GM23338 (cell line): ENCODE data around the gene ATAD1. TPM values are rescaled to one million over a fixed set of nuclear protein-coding genes. Genes with fewer than 3 reads are reported as not detected.

Source experiments
- ATAC-seq: fragments of 200-7000 bp; cut with Tn5 transposase; 3 replicates; pipeline ENCODE4 v1.9.1; 2020
- DNase-seq: peaks from one replicate; pipeline ENCODE4 v3.0.0-alpha.2; 2015; ENCODE audit warnings: low spot score
- H2AFZ ChIP-seq: fragments of 200-600 bp; sonication (generic); 2 replicates; pipeline ENCODE4 v1.8.0; 2016; ENCODE audit warnings: antibody characterized with exemption, mild to moderate bottlenecking, moderate library complexity
- H3F3A ChIP-seq: fragments of 200-600 bp; sonication (generic); replicated peaks from 2 replicates; pipeline ENCODE4 v1.8.0; 2017; ENCODE audit warnings: antibody characterized with exemption, mixed run types, low read depth
- H3K27ac ChIP-seq: fragments of 200-600 bp; sonication (generic); 2 replicates; pipeline ENCODE4 v1.6.1; 2016; ENCODE audit warnings: low read depth
- H3K27me3 ChIP-seq: fragments of 200-600 bp; sonication (generic); 2 replicates; pipeline ENCODE4 v1.8.0; 2016; ENCODE audit warnings: mild to moderate bottlenecking, mixed run types, moderate library complexity; ENCODE audit not compliant: insufficient read depth
- H3K36me3 ChIP-seq: fragments of 200-600 bp; sonication (generic); 2 replicates; pipeline ENCODE4 v1.8.0; 2016; ENCODE audit warnings: mild to moderate bottlenecking; ENCODE audit not compliant: insufficient read depth
- H3K4me1 ChIP-seq: fragments of 200-600 bp; sonication (generic); 2 replicates; pipeline ENCODE4 v1.8.0; 2016; ENCODE audit warnings: mild to moderate bottlenecking, moderate library complexity; ENCODE audit not compliant: insufficient read depth
- H3K4me2 ChIP-seq: fragments of 200-600 bp; sonication (generic); 2 replicates; pipeline ENCODE4 v1.7.1; 2017; ENCODE audit warnings: mixed run types
- H3K4me3 ChIP-seq: fragments of 200-600 bp; sonication (generic); 2 replicates; pipeline ENCODE4 v1.6.1; 2016; ENCODE audit warnings: mixed run types
- H3K79me2 ChIP-seq: fragments of 200-600 bp; sonication (generic); replicated peaks from 2 replicates; pipeline ENCODE4 v1.8.0; 2017; ENCODE audit warnings: mild to moderate bottlenecking; ENCODE audit not compliant: insufficient read depth
- H3K9me2 ChIP-seq: fragments of 200-600 bp; sonication (generic); 2 replicates; pipeline ENCODE4 v1.8.0; 2017; ENCODE audit not compliant: insufficient read depth
- H4K20me1 ChIP-seq: fragments of 200-600 bp; sonication (generic); replicated peaks from 2 replicates; pipeline ENCODE4 v1.8.0; 2017; ENCODE audit warnings: mild to moderate bottlenecking; ENCODE audit not compliant: insufficient read depth
- H3K27ac Mint-ChIP-seq: 2 replicates; pipeline ENCODE4 v1.8.0; 2020; ENCODE audit warnings: inconsistent platforms, mild to moderate bottlenecking, moderate library complexity, mixed read lengths
- H3K27me3 Mint-ChIP-seq: 3 replicates; pipeline ENCODE4 v1.8.0; 2022; ENCODE audit warnings: low read depth, mild to moderate bottlenecking, moderate library complexity, mixed read lengths, inconsistent platforms; ENCODE audit not compliant: insufficient read depth, poor library complexity
- H3K36me3 Mint-ChIP-seq: 3 replicates; pipeline ENCODE4 v1.8.0; 2021; ENCODE audit warnings: low read depth, mild to moderate bottlenecking, inconsistent platforms, moderate library complexity, mixed read lengths
- H3K4me1 Mint-ChIP-seq: 3 replicates; pipeline ENCODE4 v1.8.0; 2020; ENCODE audit warnings: mild to moderate bottlenecking, inconsistent platforms, mixed read lengths
- H3K4me3 Mint-ChIP-seq: 3 replicates; pipeline ENCODE4 v1.8.0; 2021; ENCODE audit warnings: moderate library complexity, mild to moderate bottlenecking, inconsistent platforms, mixed read lengths
- H3K9me3 Mint-ChIP-seq: 3 replicates; pipeline ENCODE4 v1.8.0; 2020; ENCODE audit warnings: moderate library complexity, mild to moderate bottlenecking, inconsistent platforms, mixed read lengths
- CREB1 ChIP-seq: fragments of 250-450 bp; sonication (Bioruptor Pico); IDR thresholded peaks from 2 replicates; pipeline ENCODE4 v1.5.0; 2020; ENCODE audit warnings: low read depth, mild to moderate bottlenecking, moderate library complexity
- CTCF ChIP-seq, 2 experiments: fragments of 200-600 bp in 1 of 2; sonication (generic) in 1 of 2; conservative IDR thresholded peaks; 2 replicates each; pipeline versions ENCODE4 v1.5.1 to v1.6.1; 2016 to 2017; ENCODE audit warnings: antibody characterized with exemption in 2 of 2, low read depth in 2 of 2, mild to moderate bottlenecking in 2 of 2, moderate library complexity in 1 of 2
- ETS1 ChIP-seq: IDR thresholded peaks from 2 replicates; pipeline ENCODE4 v1.6.1; 2016; ENCODE audit warnings: antibody characterized with exemption
- EZH2 ChIP-seq: fragments of 200-600 bp; sonication (generic); IDR thresholded peaks from one replicate; pipeline ENCODE4 v1.8.0; 2017; ENCODE audit warnings: antibody characterized with exemption, mild to moderate bottlenecking, low read depth; ENCODE audit not compliant: unreplicated experiment
- EZH2phosphoT487 ChIP-seq: fragments of 200-600 bp; sonication (generic); IDR thresholded peaks from one replicate; pipeline ENCODE4 v1.8.1; 2018; ENCODE audit warnings: antibody characterized with exemption; ENCODE audit not compliant: unreplicated experiment
- NANOG ChIP-seq: IDR thresholded peaks from 2 replicates; pipeline ENCODE4 v1.6.1; 2016; ENCODE audit warnings: antibody characterized with exemption, borderline replicate concordance
- POLR2AphosphoS5 ChIP-seq: IDR thresholded peaks from 2 replicates; pipeline ENCODE4 v1.6.1; 2016; ENCODE audit warnings: antibody characterized with exemption, low read depth
- REST ChIP-seq: IDR thresholded peaks from one replicate; pipeline ENCODE4 v1.6.1; 2018; ENCODE audit warnings: antibody characterized with exemption; ENCODE audit not compliant: unreplicated experiment
- STAT1 ChIP-seq: IDR thresholded peaks from one replicate; pipeline ENCODE4 v1.6.1; 2016; ENCODE audit warnings: antibody characterized with exemption; ENCODE audit not compliant: unreplicated experiment
- ZNF114 ChIP-seq: fragments of 250-450 bp; sonication (Bioruptor Pico); IDR thresholded peaks from 2 replicates; pipeline ENCODE4 v1.5.0; 2020; ENCODE audit warnings: mild to moderate bottlenecking, moderate library complexity
- ZNF331 ChIP-seq: fragments of 250-450 bp; sonication (Bioruptor Pico); IDR thresholded peaks from 2 replicates; pipeline ENCODE4 v1.5.0; 2020; ENCODE audit warnings: low read depth, mild to moderate bottlenecking, moderate library complexity
- polyA plus RNA-seq: library from polyadenylated mRNA; unstranded; fragments of >200 nt; fragmentation: Nextera tagmentation; extraction: Ambion mirVana; gene quantifications from 2 replicates; pipeline ENCODE4 v1.2.1, GENCODE V29; 2016
- total RNA-seq: library from RNA; depleted of rRNA; stranded (reverse); fragments of >200 nt; shearing (Covaris generic); gene quantifications from 2 replicates; pipeline ENCODE4 v1.2.3, GENCODE V29; 2014

Gene ATAD1
- total and polyA plus RNA-seq, 2 experiments from 2014 or later: 30.3 to 49.6 TPM

- no peak for TF ChIP-seq CTCF (conservative IDR thresholded peaks at IDR 0.05; ENCODE audit: low read depth in 2 of 2)
Observed at GRCh38 chr10:87845624-87845998, 27.6 kb upstream of the ATAD1 start (continued).

GRCh38 chr10:87844837-87845623 is 27.0 kb upstream of the ATAD1 start:
- no peaks in the 10 kb centered on the region for H3F3A ChIP-seq
- 0 out of 2 replicates have a peak, but pooled peaks cover under 1% of the 10 kb centered on the region for H3K4me1 ChIP-seq
- no peaks in the 10 kb centered on the region for H3K27me3 ChIP-seq
- no peak overlapping the region for H2AFZ ChIP-seq
- no peak overlapping the region for H3K4me2 ChIP-seq
- Mint-ChIP-seq H3K27me3 (no peaks in the 10 kb centered on the region), H3K27ac (no peak overlapping the region), H3K36me3 (no peaks in the 10 kb centered on the region), H3K4me1 (peaks cover under 1% of the 10 kb centered on the region), H3K4me3 (no peak overlapping the region), H3K9me3 (no peaks in the 10 kb centered on the region)
- DNase-seq (no peak), ATAC-seq (no peak)
- H3K79me2 ChIP-seq: no peaks in the 10 kb centered on the region
- H4K20me1 ChIP-seq: no peaks in the 10 kb centered on the region
- H3K36me3 ChIP-seq: no peaks in the 10 kb centered on the region
- H3K9me2 ChIP-seq: no peaks in the 10 kb centered on the region
- H3K4me3 ChIP-seq: no peak overlapping the region
- no peak overlapping the region for H3K27ac ChIP-seq
- TF ChIP-seq EZH2 (no peak), STAT1 (no peak), NANOG (no peak), ETS1 (no peak), POLR2AphosphoS5 (no peak), CTCF (conservative IDR thresholded peaks at IDR 0.05; ENCODE audit: low read depth in 2 of 2) (no peak), REST (no peak), EZH2phosphoT487 (no peak), ZNF114 (CRISPR knock-in tag) (no peak), CREB1 (CRISPR knock-in tag) (no peak), ZNF331 (no peak)
